Thyroid gland (tissue), 4 donors: ENCODE results near the gene BTN3A1. TPM values are rescaled to one million over a fixed set of nuclear protein-coding genes. Genes with fewer than 3 reads are reported as not detected.

Experiments
- DNase-seq, 2 donors: peaks; one replicate each; pipeline ENCODE4 v3.0.0-alpha.2; 2019
- H3K27ac ChIP-seq, 3 donors: fragments of 200-600 bp; sonication (generic); 1 replicate in 2 of 3; 2 replicates in 1 of 3; pipeline ENCODE4 v1.5.1; 2016 to 2019; ENCODE audit warnings: mild to moderate bottlenecking in 1 of 3, moderate library complexity in 1 of 3
- H3K27me3 ChIP-seq: fragments of 200-600 bp; sonication (generic); one replicate; pipeline ENCODE4 v1.5.1; 2019
- H3K36me3 ChIP-seq, 2 donors: fragments of 200-600 bp; sonication (generic); one replicate each; pipeline ENCODE4 v1.5.1; 2016 to 2019
- H3K4me1 ChIP-seq, 2 donors: fragments of 200-600 bp; sonication (generic); one replicate each; pipeline ENCODE4 v1.5.1; 2017 to 2019
- H3K4me3 ChIP-seq, 3 donors: fragments of 200-600 bp; sonication (generic); replicated peaks in 1 of 3; 1 replicate in 2 of 3; 2 replicates in 1 of 3; pipeline ENCODE4 v1.5.1; 2016; ENCODE audit warnings: mild to moderate bottlenecking in 1 of 3
- H3K9me3 ChIP-seq: fragments of 200-600 bp; sonication (generic); one replicate; pipeline ENCODE4 v1.5.1; 2017
- CTCF ChIP-seq, 6 experiments: fragments of 200-600 bp in 3 of 6; fragments of 450-650 bp in 3 of 6; sonication (generic) in 3 of 6; IDR thresholded peaks; one replicate each; pipeline ENCODE4 v1.5.1; 2016 to 2019; ENCODE audit warnings: antibody characterized with exemption in 6 of 6, mild to moderate bottlenecking in 2 of 6, inconsistent platforms in 1 of 6, moderate library complexity in 1 of 6
- POLR2A ChIP-seq, 2 donors: fragments of 450-650 bp; IDR thresholded peaks; one replicate each; pipeline ENCODE4 v1.6.1; 2017; ENCODE audit warnings: antibody characterized with exemption in 2 of 2, mild to moderate bottlenecking in 2 of 2, moderate library complexity in 1 of 2
- WGBS, 2 donors: methylation state at CpG; one replicate each; pipeline ENCODE4 v1.1.5; 2017; 5-methylcytosine and 5-hydroxymethylcytosine counted together
- intact Hi-C: fragments of 100-400 bp; cut with DNase I; formaldehyde crosslinking; loops from one replicate; pipeline ENCODE4 v1.15.1; 2023
- total RNA-seq, 4 donors: library from RNA; depleted of rRNA; stranded (reverse); fragments of >200 nt; gene quantifications; one replicate each; pipeline ENCODE4 v1.2.3, GENCODE V29; 2016

Gene BTN3A1
- total RNA-seq, 4 donors from 2014 or later: 8.8 to 18.3 (median 12.9) TPM

GRCh38 chr6:26438000-26438399 is 35.9 kb downstream of the BTN3A1 start:
- intact Hi-C loops: no loop called here
- Histone ChIP-seq H3K27ac (no peak overlapping the region), H3K9me3 (no peaks in the 10 kb centered on the region), H3K36me3 (no peaks in the 10 kb centered on the region), H3K4me3 (no peak overlapping the region), H3K27me3 (no peaks in the 10 kb centered on the region), H3K4me1 (peaks cover 8 to 10% of the 10 kb centered on the region in 2 donors)
- no peak for TF ChIP-seq POLR2A (IDR thresholded peaks at IDR 0.05)
- TF ChIP-seq CTCF (IDR thresholded peaks at IDR 0.05): no peak
- 100% methylated on average over 1 of the region's 1 CpG for WGBS, 2 donors
- DNase-seq: no peak

- intact Hi-C loops: no loop called here
- Histone ChIP-seq H3K27me3 (no peaks in the 10 kb centered on the region), H3K4me3 (peak overlapping the region in 2 of 3 donors; percentile 5 to 44), H3K4me1 (peaks cover 8 to 10% of the 10 kb centered on the region in 2 donors), H3K27ac (peak overlapping the region; percentile 73 to 85 (median 85)), H3K9me3 (no peaks in the 10 kb centered on the region), H3K36me3 (no peaks in the 10 kb centered on the region)
- 63 to 65% methylated on average over 7 of the region's 7 CpGs for WGBS, 2 donors
- TF ChIP-seq CTCF (IDR thresholded peaks at IDR 0.05): no peak
- TF ChIP-seq POLR2A (IDR thresholded peaks at IDR 0.05): no peak
- DNase-seq: no peak
These were observed 37.4 kb downstream of the BTN3A1 start for GRCh38 chr6:26439151-26440125.

GRCh38 chr6:26440977-26441358 is 38.9 kb downstream of the BTN3A1 start:
- H3K4me3 ChIP-seq: peak overlapping the region in 1 of 3 donors; percentile 44
- 58 to 60% methylated on average over 2 of the region's 2 CpGs for WGBS, 2 donors
- no peaks in the 10 kb centered on the region for H3K36me3 ChIP-seq
- no peaks in the 10 kb centered on the region for H3K9me3 ChIP-seq
- H3K27me3 ChIP-seq: no peaks in the 10 kb centered on the region
- intact Hi-C loops: no loop called here
- no peak for DNase-seq
- H3K27ac ChIP-seq: peak overlapping the region in 2 of 3 donors; percentile 85
- H3K4me1 ChIP-seq: peaks cover 8 to 10% of the 10 kb centered on the region in 2 donors
- TF ChIP-seq CTCF (IDR thresholded peaks at IDR 0.05) (no peak), POLR2A (IDR thresholded peaks at IDR 0.05) (no peak)

GRCh38 chr6:26441977-26442376 is 39.9 kb downstream of the BTN3A1 start:
- 62 to 68% methylated on average over 5 of the region's 5 CpGs for WGBS, 2 donors
- Histone ChIP-seq H3K4me1 (peaks cover 8 to 10% of the 10 kb centered on the region in 2 donors), H3K9me3 (no peaks in the 10 kb centered on the region), H3K27ac (no peak overlapping the region), H3K36me3 (no peaks in the 10 kb centered on the region), H3K4me3 (no peak overlapping the region), H3K27me3 (no peaks in the 10 kb centered on the region)
- no peak for TF ChIP-seq POLR2A (IDR thresholded peaks at IDR 0.05)
- TF ChIP-seq CTCF (IDR thresholded peaks at IDR 0.05): no peak
- intact Hi-C loops: no loop called here
- DNase-seq: no peak
